Breast epithelium (tissue), 3 donors: ENCODE measurements around the gene KIAA1210.

Source experiments
- POLR2AphosphoS5 ChIP-seq, 3 donors: sonication (generic); formaldehyde crosslinking; IDR thresholded peaks; one replicate each; pipeline ENCODE4 v1.6.1; 2017; ENCODE audit warnings: antibody characterized with exemption in 3 of 3
- TF ChIP-seq, protein P1 (sequence below), 3 donors: fragments of 450-650 bp; IDR thresholded peaks; one replicate each; pipeline ENCODE4 v1.5.1; 2016 to 2017; ENCODE audit warnings: antibody characterized with exemption in 3 of 3, mild to moderate bottlenecking in 3 of 3, moderate library complexity in 3 of 3

DNA sequence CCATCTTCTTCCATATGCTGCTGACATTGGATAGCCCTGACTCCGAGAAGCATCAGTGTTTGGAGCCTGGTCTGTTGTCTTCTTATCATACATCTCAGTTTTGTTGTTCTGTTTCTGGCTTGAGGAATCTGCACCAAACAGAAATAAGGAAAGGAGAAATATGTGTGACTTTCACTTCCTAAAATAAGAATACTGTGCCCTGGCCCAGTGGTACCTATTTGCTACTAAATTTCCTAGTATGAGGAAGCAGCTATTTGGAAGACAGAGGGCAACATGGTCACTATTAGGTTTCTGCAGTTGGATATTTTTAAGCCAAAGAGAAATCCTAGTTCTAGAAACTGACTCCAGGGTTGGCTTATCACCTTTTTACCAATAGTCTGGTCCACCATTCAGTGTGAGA, 38.0 kb downstream of the KIAA1210 start:
- TF ChIP-seq, protein P1, sequence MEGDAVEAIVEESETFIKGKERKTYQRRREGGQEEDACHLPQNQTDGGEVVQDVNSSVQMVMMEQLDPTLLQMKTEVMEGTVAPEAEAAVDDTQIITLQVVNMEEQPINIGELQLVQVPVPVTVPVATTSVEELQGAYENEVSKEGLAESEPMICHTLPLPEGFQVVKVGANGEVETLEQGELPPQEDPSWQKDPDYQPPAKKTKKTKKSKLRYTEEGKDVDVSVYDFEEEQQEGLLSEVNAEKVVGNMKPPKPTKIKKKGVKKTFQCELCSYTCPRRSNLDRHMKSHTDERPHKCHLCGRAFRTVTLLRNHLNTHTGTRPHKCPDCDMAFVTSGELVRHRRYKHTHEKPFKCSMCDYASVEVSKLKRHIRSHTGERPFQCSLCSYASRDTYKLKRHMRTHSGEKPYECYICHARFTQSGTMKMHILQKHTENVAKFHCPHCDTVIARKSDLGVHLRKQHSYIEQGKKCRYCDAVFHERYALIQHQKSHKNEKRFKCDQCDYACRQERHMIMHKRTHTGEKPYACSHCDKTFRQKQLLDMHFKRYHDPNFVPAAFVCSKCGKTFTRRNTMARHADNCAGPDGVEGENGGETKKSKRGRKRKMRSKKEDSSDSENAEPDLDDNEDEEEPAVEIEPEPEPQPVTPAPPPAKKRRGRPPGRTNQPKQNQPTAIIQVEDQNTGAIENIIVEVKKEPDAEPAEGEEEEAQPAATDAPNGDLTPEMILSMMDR (IDR thresholded peaks at IDR 0.05): no peak
- TF ChIP-seq POLR2AphosphoS5 (IDR thresholded peaks at IDR 0.05): no peak
